ENCODE results near the gene KIF26B.

Gene KIF26B

GRCh38 chr1:245600658-245601057, 445.9 kb downstream of the KIF26B start:
- no peaks in the 10 kb centered on the region for H3K4me1 ChIP-seq (ENCODE audit: insufficient read depth, low read length)
- H3K27ac ChIP-seq (ENCODE audit: low read length): no peak overlapping the region
- DNase-seq (no peak), ATAC-seq (ENCODE audit: insufficient read depth, low read depth) (no peak)
- no peaks in the 10 kb centered on the region for H3K79me2 ChIP-seq (ENCODE audit: insufficient read depth, low read length)
- H3K9me3 ChIP-seq (ENCODE audit: insufficient read depth, low read length, severe bottlenecking): no peaks in the 10 kb centered on the region
- no peaks in the 10 kb centered on the region for H3K27me3 ChIP-seq (ENCODE audit: insufficient read depth, low read length, poor library complexity)
- H2AFZ ChIP-seq (ENCODE audit: low read depth, low read length): no peak overlapping the region
- H3K36me3 ChIP-seq (ENCODE audit: insufficient read depth, low read length): no peaks in the 10 kb centered on the region
- TF ChIP-seq EZH2 (IDR thresholded peaks at IDR 0.05; ENCODE audit: borderline replicate concordance, low read depth, low read length, severe bottlenecking): no peak
- TF ChIP-seq CTCF (IDR thresholded peaks at IDR 0.05; ENCODE audit: borderline replicate concordance, extremely low read depth, low read length, poor library complexity, severe bottlenecking): no peak
- H4K20me1 ChIP-seq (ENCODE audit: insufficient read depth, low read length): no peaks in the 10 kb centered on the region
- no peak overlapping the region for H3K4me3 ChIP-seq (ENCODE audit: low read depth in 1 of 2, low read length in 2 of 2)
- no peak overlapping the region for H3K4me2 ChIP-seq (ENCODE audit: insufficient read depth, low read length)
- H3K9ac ChIP-seq (ENCODE audit: low read depth, low read length): no peak overlapping the region

GRCh38 chr1:245603311-245603865, 448.6 kb downstream of the KIF26B start:
- Histone ChIP-seq H3K9ac (ENCODE audit: low read depth, low read length) (no peak overlapping the region), H3K36me3 (ENCODE audit: insufficient read depth, low read length) (no peaks in the 10 kb centered on the region), H3K4me3 (ENCODE audit: low read depth in 1 of 2, low read length in 2 of 2) (no peak overlapping the region), H2AFZ (ENCODE audit: low read depth, low read length) (no peak overlapping the region), H3K9me3 (ENCODE audit: insufficient read depth, low read length, severe bottlenecking) (no peaks in the 10 kb centered on the region), H3K27ac (ENCODE audit: low read length) (no peak overlapping the region), H3K4me2 (ENCODE audit: insufficient read depth, low read length) (no peak overlapping the region), H3K4me1 (ENCODE audit: insufficient read depth, low read length) (no peaks in the 10 kb centered on the region), H4K20me1 (ENCODE audit: insufficient read depth, low read length) (no peaks in the 10 kb centered on the region), H3K27me3 (ENCODE audit: insufficient read depth, low read length, poor library complexity) (peaks cover 4% of the 10 kb centered on the region), H3K79me2 (ENCODE audit: insufficient read depth, low read length) (no peaks in the 10 kb centered on the region)
- TF ChIP-seq CTCF (IDR thresholded peaks at IDR 0.05; ENCODE audit: borderline replicate concordance, extremely low read depth, low read length, poor library complexity, severe bottlenecking) (no peak), EZH2 (IDR thresholded peaks at IDR 0.05; ENCODE audit: borderline replicate concordance, low read depth, low read length, severe bottlenecking) (no peak)
- DNase-seq: no peak
- no peak for ATAC-seq (ENCODE audit: insufficient read depth, low read depth)

- H3K9me3 ChIP-seq (ENCODE audit: insufficient read depth, low read length, severe bottlenecking): no peaks in the 10 kb centered on the region
- no peaks in the 10 kb centered on the region for H3K36me3 ChIP-seq (ENCODE audit: insufficient read depth, low read length)
- no peak for ATAC-seq (ENCODE audit: insufficient read depth, low read depth)
- peaks cover 9% of the 10 kb centered on the region for H3K27me3 ChIP-seq (ENCODE audit: insufficient read depth, low read length, poor library complexity)
- H3K9ac ChIP-seq (ENCODE audit: low read depth, low read length): no peak overlapping the region
- H3K4me1 ChIP-seq (ENCODE audit: insufficient read depth, low read length): no peaks in the 10 kb centered on the region
- TF ChIP-seq EZH2 (IDR thresholded peaks at IDR 0.05; ENCODE audit: borderline replicate concordance, low read depth, low read length, severe bottlenecking) (no peak), CTCF (IDR thresholded peaks at IDR 0.05; ENCODE audit: borderline replicate concordance, extremely low read depth, low read length, poor library complexity, severe bottlenecking) (no peak)
- no peak overlapping the region for H3K4me2 ChIP-seq (ENCODE audit: insufficient read depth, low read length)
- H3K27ac ChIP-seq (ENCODE audit: low read length): no peak overlapping the region
- H2AFZ ChIP-seq (ENCODE audit: low read depth, low read length): no peak overlapping the region
- DNase-seq: no peak
- H4K20me1 ChIP-seq (ENCODE audit: insufficient read depth, low read length): no peaks in the 10 kb centered on the region
- H3K79me2 ChIP-seq (ENCODE audit: insufficient read depth, low read length): no peaks in the 10 kb centered on the region
- H3K4me3 ChIP-seq (ENCODE audit: low read depth in 1 of 2, low read length in 2 of 2): no peak overlapping the region
Observed at GRCh38 chr1:245604979-245605378, 450.2 kb downstream of the KIF26B start.

Data from DND-41 (cell line).